Neural crest cell (in vitro differentiated cells): ENCODE measurements around the gene SHISA7. TPM values are rescaled to one million over a fixed set of nuclear protein-coding genes. Genes with fewer than 3 reads are reported as not detected.

Source experiments
- DNase-seq: peaks from one replicate; pipeline ENCODE4 v3.0.0; 2021; ENCODE audit warnings: low read depth, mixed read lengths, low spot score
- H3K27ac Mint-ChIP-seq: one replicate; pipeline ENCODE4 v1.8.0; 2021; ENCODE audit warnings: mild to moderate bottlenecking, mixed read lengths; ENCODE audit not compliant: unreplicated experiment
- H3K27me3 Mint-ChIP-seq: 2 replicates; pipeline ENCODE4 v1.8.0; 2021; ENCODE audit warnings: low read depth, mild to moderate bottlenecking, mixed read lengths
- H3K36me3 Mint-ChIP-seq: 2 replicates; pipeline ENCODE4 v1.8.0; 2021; ENCODE audit warnings: low read depth, mild to moderate bottlenecking, mixed read lengths
- H3K4me1 Mint-ChIP-seq: 2 replicates; pipeline ENCODE4 v1.8.0; 2021; ENCODE audit warnings: mixed read lengths
- H3K4me3 Mint-ChIP-seq: one replicate; pipeline ENCODE4 v1.8.0; 2021; ENCODE audit warnings: mild to moderate bottlenecking, mixed read lengths
- H3K9me3 Mint-ChIP-seq: 2 replicates; pipeline ENCODE4 v1.8.0; 2021; ENCODE audit warnings: mixed read lengths
- total RNA-seq: library from RNA; stranded (reverse); gene quantifications from 2 replicates; pipeline ENCODE4 v1.2.1, GENCODE V29; 2021
- TF ChIP-seq, protein P1 (sequence below): fragments of 200-600 bp; sonication (generic); conservative IDR thresholded peaks from 2 replicates; pipeline ENCODE4 v1.5.0; 2021; ENCODE audit warnings: antibody characterized with exemption, mild to moderate bottlenecking

SHISA7 gene
- total RNA-seq, 1 donor from 2014 or later = 0.54 TPM

- H3K27ac Mint-ChIP-seq = no peak overlapping the region
Observed at GRCh38 chr19:55459950-55460657, 17.0 kb upstream of the SHISA7 start.

GRCh38 chr19:55459551-55459949, 16.4 kb upstream of the SHISA7 start:
- TF ChIP-seq, protein P1, sequence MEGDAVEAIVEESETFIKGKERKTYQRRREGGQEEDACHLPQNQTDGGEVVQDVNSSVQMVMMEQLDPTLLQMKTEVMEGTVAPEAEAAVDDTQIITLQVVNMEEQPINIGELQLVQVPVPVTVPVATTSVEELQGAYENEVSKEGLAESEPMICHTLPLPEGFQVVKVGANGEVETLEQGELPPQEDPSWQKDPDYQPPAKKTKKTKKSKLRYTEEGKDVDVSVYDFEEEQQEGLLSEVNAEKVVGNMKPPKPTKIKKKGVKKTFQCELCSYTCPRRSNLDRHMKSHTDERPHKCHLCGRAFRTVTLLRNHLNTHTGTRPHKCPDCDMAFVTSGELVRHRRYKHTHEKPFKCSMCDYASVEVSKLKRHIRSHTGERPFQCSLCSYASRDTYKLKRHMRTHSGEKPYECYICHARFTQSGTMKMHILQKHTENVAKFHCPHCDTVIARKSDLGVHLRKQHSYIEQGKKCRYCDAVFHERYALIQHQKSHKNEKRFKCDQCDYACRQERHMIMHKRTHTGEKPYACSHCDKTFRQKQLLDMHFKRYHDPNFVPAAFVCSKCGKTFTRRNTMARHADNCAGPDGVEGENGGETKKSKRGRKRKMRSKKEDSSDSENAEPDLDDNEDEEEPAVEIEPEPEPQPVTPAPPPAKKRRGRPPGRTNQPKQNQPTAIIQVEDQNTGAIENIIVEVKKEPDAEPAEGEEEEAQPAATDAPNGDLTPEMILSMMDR = no peak
- Mint-ChIP-seq H3K27me3 (peaks cover 8% of the 10 kb centered on the region), H3K36me3 (peaks cover 3% of the 10 kb centered on the region), H3K27ac (no peak overlapping the region), H3K4me3 (peak overlapping the region; percentile 91), H3K9me3 (no peaks in the 10 kb centered on the region), H3K4me1 (peaks cover 24% of the 10 kb centered on the region)
- no peak for DNase-seq

More at GRCh38 chr19:55459950-55460657, 17.0 kb upstream of the SHISA7 start:
- peaks cover 6% of the 10 kb centered on the region for H3K27me3 Mint-ChIP-seq
- H3K9me3 Mint-ChIP-seq = no peaks in the 10 kb centered on the region
- no peak for DNase-seq
- TF ChIP-seq, protein P1 = no peak
- H3K4me1 Mint-ChIP-seq = peaks cover 20% of the 10 kb centered on the region
- peak overlapping the region; percentile 91 for H3K4me3 Mint-ChIP-seq
- no peaks in the 10 kb centered on the region for H3K36me3 Mint-ChIP-seq

DNA sequence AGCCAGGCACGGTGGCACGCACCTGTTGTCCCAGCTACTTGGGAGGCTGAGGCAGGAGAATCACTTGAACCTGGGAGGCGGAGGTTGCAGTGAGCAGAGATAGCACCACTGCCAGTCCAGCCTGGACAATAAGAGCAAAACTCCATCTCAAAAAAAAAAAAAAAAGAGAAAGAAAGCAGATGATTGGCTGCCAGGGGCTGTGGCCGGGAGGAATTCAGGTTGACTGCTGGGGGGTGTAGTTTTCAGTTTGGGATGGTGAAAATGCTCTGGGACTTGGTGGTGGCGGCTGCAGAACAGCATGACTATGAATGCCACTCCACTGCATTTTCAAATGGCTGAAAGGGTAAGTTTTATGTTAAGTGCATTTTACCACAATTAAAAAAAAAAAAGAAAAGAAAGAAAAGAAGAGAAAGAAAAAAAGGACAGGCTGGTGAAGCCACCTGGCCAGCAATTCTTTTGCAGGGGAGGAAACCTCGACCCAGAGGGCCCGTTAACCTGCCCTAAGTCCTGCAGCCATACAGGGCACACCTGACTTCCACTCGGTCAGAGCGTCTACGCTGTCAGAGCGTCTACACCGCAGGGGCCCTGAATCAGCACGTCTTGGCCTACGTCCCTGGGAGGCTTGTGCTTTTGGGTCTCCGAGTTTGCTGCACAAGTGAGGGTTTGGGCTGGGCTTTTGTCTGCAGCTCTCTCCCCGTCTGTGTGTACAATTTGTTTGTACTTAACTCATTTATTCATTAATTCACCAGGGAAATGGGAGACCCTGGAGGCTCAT, 14.8 kb upstream of the SHISA7 start:
- Mint-ChIP-seq H3K27me3 (peaks cover 19% of the 10 kb centered on the region), H3K4me3 (peak overlapping the region; percentile 47), H3K9me3 (no peaks in the 10 kb centered on the region), H3K4me1 (peaks cover 36% of the 10 kb centered on the region), H3K36me3 (peaks cover 3% of the 10 kb centered on the region), H3K27ac (no peak overlapping the region)
- DNase-seq = no peak
- TF ChIP-seq, protein P1 = no peak

- H3K27me3 Mint-ChIP-seq = peaks cover 25% of the 10 kb centered on the region
- H3K9me3 Mint-ChIP-seq = no peaks in the 10 kb centered on the region
- H3K4me3 Mint-ChIP-seq = no peak overlapping the region
- no peak overlapping the region for H3K27ac Mint-ChIP-seq
- peaks cover 3% of the 10 kb centered on the region for H3K36me3 Mint-ChIP-seq
- peaks cover 32% of the 10 kb centered on the region for H3K4me1 Mint-ChIP-seq
- TF ChIP-seq, protein P1 = no peak
- no peak for DNase-seq
Observed at GRCh38 chr19:55456347-55456746, 13.2 kb upstream of the SHISA7 start.

DNA sequence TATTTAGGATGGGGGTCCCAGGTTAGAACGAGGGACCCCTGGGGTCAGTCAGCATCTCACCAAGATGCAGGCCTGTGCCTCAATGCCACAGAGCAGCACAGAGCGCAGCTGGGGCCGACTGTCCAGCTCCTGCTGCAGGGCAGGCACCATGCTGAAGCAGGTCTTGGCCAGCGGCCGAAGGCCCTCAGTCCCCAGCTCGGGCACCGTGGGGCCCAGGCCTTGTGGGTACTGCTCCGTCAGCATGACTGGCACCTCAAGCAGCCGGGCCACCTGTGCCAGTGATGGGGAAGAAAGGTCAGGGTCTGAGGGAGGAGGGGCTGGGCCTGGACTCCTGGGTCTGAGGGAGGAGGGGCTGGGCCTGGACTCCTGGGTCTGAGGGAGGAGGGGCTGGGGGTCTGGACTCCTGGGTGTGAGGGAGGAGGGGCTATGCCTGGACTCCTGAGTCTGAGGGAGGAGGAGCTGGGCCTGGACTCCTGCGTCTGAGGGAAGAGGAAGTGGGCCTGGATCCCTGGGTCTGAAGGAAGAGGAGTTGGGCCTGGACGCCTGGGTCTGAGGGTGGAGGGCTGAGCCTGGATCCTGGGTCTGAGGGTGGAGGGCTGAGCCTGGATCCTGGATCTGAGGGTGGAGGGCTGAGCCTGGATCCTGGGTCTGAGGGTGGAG, 12.6 kb upstream of the SHISA7 start:
- Mint-ChIP-seq H3K4me1 (peaks cover 28% of the 10 kb centered on the region), H3K27ac (no peak overlapping the region), H3K27me3 (peaks cover 30% of the 10 kb centered on the region), H3K9me3 (no peaks in the 10 kb centered on the region), H3K4me3 (no peak overlapping the region), H3K36me3 (peaks cover 3% of the 10 kb centered on the region)
- TF ChIP-seq, protein P1 = no peak
- DNase-seq = no peak
